ENCODE measurements around the gene ZBTB9.

ZBTB9 gene

DNA sequence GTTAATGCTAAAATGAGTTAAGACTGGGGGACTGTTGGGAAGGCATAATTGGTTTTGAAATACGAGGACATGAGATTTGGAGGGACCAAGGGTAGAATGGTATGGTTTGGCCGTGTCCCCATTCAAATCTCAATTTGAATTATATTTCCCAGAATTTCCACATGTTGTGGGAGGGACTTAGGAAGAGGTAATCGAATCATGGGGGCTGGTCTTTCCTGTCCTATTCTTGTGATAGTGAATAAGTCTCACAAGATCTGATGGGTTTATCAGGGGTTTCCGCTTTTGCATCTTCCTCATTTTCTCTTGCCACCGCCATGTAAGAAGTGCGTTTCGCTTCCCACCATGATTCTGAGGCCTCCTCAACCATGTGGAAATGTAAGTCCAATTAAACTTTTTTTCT lies 12.7 kb downstream of the ZBTB9 start:
- Histone ChIP-seq H3K27ac (replicated peaks) (no peak overlapping the region), H3K27me3 (ENCODE audit: insufficient read depth, poor library complexity, severe bottlenecking) (no peaks in the 10 kb centered on the region), H3K4me3 (replicated peaks; ENCODE audit: insufficient read depth, low read length) (no peak overlapping the region)
- no peak for TF ChIP-seq POLR2AphosphoS5 (IDR thresholded peaks at IDR 0.05; ENCODE audit: low read depth)
- TF ChIP-seq, protein P1, sequence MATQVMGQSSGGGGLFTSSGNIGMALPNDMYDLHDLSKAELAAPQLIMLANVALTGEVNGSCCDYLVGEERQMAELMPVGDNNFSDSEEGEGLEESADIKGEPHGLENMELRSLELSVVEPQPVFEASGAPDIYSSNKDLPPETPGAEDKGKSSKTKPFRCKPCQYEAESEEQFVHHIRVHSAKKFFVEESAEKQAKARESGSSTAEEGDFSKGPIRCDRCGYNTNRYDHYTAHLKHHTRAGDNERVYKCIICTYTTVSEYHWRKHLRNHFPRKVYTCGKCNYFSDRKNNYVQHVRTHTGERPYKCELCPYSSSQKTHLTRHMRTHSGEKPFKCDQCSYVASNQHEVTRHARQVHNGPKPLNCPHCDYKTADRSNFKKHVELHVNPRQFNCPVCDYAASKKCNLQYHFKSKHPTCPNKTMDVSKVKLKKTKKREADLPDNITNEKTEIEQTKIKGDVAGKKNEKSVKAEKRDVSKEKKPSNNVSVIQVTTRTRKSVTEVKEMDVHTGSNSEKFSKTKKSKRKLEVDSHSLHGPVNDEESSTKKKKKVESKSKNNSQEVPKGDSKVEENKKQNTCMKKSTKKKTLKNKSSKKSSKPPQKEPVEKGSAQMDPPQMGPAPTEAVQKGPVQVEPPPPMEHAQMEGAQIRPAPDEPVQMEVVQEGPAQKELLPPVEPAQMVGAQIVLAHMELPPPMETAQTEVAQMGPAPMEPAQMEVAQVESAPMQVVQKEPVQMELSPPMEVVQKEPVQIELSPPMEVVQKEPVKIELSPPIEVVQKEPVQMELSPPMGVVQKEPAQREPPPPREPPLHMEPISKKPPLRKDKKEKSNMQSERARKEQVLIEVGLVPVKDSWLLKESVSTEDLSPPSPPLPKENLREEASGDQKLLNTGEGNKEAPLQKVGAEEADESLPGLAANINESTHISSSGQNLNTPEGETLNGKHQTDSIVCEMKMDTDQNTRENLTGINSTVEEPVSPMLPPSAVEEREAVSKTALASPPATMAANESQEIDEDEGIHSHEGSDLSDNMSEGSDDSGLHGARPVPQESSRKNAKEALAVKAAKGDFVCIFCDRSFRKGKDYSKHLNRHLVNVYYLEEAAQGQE (IDR thresholded peaks at IDR 0.05; ENCODE audit: insufficient replicate concordance, low read depth), result no peak
- no peak for TF ChIP-seq GABPA (IDR thresholded peaks at IDR 0.05; ENCODE audit: low read depth)
- TF ChIP-seq, protein P2, sequence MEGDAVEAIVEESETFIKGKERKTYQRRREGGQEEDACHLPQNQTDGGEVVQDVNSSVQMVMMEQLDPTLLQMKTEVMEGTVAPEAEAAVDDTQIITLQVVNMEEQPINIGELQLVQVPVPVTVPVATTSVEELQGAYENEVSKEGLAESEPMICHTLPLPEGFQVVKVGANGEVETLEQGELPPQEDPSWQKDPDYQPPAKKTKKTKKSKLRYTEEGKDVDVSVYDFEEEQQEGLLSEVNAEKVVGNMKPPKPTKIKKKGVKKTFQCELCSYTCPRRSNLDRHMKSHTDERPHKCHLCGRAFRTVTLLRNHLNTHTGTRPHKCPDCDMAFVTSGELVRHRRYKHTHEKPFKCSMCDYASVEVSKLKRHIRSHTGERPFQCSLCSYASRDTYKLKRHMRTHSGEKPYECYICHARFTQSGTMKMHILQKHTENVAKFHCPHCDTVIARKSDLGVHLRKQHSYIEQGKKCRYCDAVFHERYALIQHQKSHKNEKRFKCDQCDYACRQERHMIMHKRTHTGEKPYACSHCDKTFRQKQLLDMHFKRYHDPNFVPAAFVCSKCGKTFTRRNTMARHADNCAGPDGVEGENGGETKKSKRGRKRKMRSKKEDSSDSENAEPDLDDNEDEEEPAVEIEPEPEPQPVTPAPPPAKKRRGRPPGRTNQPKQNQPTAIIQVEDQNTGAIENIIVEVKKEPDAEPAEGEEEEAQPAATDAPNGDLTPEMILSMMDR (IDR thresholded peaks at IDR 0.05; ENCODE audit: insufficient read depth, low read length), result no peak
- no peak for TF ChIP-seq SPI1 (IDR thresholded peaks at IDR 0.05; ENCODE audit: borderline replicate concordance, low read depth)
- no peak for DNase-seq (ENCODE audit: low read depth in 1 of 2, low spot score in 1 of 2)

DNA sequence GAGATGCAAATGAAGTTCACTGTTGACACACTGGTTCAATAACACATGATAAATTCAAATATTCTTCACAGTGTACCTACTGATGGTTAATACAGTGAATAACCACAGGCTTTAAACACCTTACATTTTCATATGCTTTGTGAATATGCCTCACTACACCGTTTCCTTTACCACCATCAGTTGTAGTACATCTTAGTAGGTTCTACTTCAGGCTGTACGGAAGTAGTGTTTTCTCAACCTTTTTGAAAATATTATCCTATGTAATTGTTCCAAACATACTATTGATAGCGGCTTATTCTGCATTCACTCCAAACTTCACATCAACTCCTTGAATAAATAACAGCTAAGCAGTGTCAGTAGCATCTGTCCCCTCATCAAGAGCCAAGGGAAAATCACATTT lies 15.3 kb downstream of the ZBTB9 start:
- no peaks in the 10 kb centered on the region for H3K27me3 ChIP-seq (ENCODE audit: insufficient read depth, poor library complexity, severe bottlenecking)
- TF ChIP-seq, protein P2 (IDR thresholded peaks at IDR 0.05; ENCODE audit: insufficient read depth, low read length), result no peak
- TF ChIP-seq POLR2AphosphoS5 (IDR thresholded peaks at IDR 0.05; ENCODE audit: low read depth) (no peak), GABPA (IDR thresholded peaks at IDR 0.05; ENCODE audit: low read depth) (no peak), SPI1 (IDR thresholded peaks at IDR 0.05; ENCODE audit: borderline replicate concordance, low read depth) (no peak)
- TF ChIP-seq, protein P1 (IDR thresholded peaks at IDR 0.05; ENCODE audit: insufficient replicate concordance, low read depth), result no peak
- no peak overlapping the region for H3K4me3 ChIP-seq (replicated peaks; ENCODE audit: insufficient read depth, low read length)
- DNase-seq (ENCODE audit: low read depth in 1 of 2, low spot score in 1 of 2), result no peak
- H3K27ac ChIP-seq (replicated peaks), result no peak overlapping the region

DNA sequence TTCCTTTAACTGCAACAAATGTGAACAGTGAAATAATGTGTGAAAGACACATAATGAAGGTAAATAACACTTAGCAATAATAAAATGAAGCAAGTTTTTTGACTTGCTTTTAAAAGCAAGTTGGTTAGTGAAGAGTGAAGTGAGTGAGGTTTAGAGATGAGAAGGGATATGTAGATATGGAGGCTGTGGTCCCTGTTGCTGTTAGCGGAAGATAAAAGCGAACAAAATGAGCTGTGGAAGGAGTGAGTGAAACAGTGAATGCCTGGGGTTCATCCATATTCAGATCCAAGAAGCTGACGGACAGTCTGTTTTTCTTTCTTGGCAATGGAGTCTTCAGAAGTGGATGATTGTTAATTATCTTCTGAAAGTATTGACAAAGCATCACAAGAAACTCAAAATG lies 23.5 kb downstream of the ZBTB9 start:
- peaks cover 5% of the 10 kb centered on the region for H3K27me3 ChIP-seq (ENCODE audit: insufficient read depth, poor library complexity, severe bottlenecking)
- H3K4me3 ChIP-seq (replicated peaks; ENCODE audit: insufficient read depth, low read length), result no peak overlapping the region
- no peak overlapping the region for H3K27ac ChIP-seq (replicated peaks)
- no peak for DNase-seq (ENCODE audit: low read depth in 1 of 2, low spot score in 1 of 2)
- TF ChIP-seq GABPA (IDR thresholded peaks at IDR 0.05; ENCODE audit: low read depth) (no peak), SPI1 (IDR thresholded peaks at IDR 0.05; ENCODE audit: borderline replicate concordance, low read depth) (no peak), POLR2AphosphoS5 (IDR thresholded peaks at IDR 0.05; ENCODE audit: low read depth) (no peak)
- TF ChIP-seq, protein P2 (IDR thresholded peaks at IDR 0.05; ENCODE audit: insufficient read depth, low read length), result no peak
- TF ChIP-seq, protein P1 (IDR thresholded peaks at IDR 0.05; ENCODE audit: insufficient replicate concordance, low read depth), result no peak
